ENCODE results near the gene ISM1.
"Not testable (repeated sequence)": the region's sequence is repeated elsewhere in the genome, so short reads cannot be mapped to it uniquely, and the experiment has no call there.

The ISM1 gene

DNA sequence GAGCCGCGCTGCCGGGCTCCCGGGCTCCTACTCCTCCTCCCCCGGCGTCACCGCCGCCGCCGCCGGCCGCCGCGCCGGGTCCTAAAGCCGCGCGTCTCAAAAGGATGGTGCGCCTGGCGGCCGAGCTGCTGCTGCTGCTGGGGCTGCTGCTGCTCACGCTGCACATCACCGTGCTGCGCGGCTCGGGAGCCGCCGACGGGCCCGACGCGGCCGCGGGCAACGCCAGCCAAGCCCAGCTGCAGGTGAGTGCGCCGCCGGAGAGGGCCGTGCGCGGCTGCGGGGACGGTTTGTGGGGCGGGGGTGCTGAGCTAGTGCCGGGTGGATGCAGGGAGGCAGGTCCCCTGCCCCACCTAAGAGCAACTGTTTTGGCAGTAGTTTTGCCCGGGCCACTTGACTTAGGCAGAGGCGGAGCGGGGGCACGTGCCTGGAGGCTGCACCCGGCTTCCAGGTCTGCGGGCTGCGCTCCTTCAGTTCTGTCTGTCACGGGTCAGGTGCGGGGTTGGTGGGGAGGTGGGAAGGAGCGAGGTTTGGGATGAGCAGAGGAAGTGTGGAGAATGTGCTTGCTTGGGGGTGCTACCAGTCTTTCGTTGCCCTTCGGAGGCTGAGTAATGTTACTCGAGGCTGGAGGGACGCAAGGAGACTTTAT, 722 bp downstream of the ISM1 start:
- no peak for DNase-seq

DNA sequence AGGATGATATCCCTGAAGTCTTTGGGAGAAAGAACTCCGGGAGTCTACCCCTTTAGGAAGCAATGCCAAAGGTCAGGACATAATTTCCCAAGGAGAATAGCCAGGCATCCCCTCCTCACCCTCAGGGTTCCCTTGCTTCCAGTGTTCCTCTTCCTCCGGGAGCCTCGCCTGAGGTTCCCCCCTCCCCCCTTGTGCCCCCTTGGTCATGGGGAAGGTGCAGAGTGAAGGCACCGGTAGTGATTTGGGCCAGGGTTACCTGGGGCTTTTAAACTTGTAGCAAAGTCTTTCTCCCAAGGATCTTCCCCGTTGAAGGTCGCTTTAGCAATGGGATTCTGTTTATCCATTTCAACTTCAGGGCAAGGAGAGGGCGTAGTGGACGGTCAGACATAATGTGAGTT, 1.2 kb downstream of the ISM1 start:
- no peak for DNase-seq

DNA sequence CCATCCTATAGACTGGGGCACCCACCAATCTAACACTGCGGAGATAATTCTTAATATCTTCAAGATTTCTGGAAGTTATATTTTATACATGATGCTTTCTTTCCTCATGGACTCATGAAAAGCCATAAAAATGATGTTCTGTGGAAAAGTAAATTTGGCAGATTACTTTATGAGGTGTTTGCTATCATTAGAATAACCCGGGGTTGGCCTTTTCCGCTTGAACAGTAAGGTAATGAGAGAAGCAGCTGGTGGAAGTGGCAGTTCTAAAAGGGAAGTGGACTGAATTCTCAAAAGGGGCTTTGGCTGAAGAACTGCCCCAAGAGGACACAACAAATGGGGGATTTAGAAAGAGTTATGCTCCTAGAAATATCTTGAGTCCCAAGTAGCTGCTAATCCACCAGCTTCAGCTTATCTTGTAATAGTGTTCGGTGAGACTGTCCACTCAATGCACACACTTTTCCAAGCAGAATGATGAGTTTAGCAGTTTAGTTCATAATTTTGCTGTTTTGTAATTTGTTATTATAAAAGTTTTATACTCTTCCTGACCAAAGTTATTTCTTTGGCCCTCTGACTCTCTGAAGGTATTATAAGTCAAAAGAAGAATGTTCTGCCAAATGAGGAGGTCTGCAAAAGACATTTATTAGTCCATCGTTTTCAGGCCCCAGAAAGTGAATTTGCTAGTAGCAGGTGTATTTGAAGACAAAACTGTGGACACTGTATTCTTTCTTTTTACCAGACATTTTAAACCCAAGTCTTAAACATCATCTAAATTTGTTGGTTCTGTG, 2.9 kb downstream of the ISM1 start:
- no peak for DNase-seq

DNA sequence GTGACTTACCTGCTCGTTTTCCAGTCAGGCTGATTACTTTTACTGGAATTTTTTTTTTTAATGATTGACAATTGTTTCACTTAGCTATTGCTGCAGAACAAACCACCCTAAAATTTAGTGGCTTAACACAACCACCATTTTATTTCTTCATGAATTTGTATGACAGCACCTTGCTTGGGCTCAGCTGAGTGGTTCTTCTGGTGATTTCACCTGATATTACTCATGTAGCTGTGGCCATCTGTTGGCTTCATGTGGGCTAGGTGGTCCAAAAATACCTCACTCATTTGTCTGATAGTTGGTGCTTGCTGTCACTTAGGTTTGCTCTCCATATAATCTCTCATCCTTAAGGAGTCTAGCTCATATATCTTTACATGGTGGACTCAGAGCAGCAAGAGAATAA, 5.3 kb downstream of the ISM1 start:
- DNase-seq, result no peak

DNA sequence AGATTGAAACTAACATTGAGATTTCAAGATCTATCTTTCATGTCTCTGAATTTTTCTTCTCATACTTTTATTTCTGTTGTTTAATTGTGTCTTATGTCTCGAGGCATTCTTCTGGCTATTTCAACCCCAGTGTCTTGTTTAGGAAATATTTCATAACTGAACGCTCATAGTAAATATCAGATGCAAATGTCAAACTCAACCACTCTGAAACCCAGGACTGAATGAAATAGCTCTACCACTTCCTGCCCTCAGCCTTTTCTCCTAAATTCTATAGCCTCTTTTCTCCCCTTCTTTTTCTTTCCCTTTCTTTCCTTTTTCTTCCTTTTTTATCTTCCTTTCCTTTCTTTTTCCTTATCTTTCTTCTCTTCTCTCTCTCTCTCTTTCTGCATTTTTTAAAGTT, 7.7 kb downstream of the ISM1 start:
- DNase-seq, result no peak

DNA sequence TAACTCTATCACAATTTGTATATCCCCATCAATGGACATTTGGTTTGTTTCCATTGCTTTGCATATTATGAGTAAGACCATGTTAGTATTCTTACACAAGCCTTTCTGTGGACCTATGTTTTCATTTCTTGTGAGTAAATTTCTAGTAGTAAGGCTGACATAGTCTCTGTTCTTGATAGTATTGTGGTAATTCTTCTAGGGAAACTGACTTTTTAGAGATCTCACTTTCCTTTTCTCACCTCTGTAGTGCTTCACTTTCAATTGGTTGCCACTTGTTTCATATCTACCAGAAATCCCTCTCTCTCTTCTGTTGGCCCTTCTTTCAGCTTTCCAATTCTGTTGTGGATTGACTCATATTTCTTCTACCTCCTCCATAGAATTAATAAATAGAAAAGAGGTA, 8.5 kb downstream of the ISM1 start:
- DNase-seq, result no peak

DNA sequence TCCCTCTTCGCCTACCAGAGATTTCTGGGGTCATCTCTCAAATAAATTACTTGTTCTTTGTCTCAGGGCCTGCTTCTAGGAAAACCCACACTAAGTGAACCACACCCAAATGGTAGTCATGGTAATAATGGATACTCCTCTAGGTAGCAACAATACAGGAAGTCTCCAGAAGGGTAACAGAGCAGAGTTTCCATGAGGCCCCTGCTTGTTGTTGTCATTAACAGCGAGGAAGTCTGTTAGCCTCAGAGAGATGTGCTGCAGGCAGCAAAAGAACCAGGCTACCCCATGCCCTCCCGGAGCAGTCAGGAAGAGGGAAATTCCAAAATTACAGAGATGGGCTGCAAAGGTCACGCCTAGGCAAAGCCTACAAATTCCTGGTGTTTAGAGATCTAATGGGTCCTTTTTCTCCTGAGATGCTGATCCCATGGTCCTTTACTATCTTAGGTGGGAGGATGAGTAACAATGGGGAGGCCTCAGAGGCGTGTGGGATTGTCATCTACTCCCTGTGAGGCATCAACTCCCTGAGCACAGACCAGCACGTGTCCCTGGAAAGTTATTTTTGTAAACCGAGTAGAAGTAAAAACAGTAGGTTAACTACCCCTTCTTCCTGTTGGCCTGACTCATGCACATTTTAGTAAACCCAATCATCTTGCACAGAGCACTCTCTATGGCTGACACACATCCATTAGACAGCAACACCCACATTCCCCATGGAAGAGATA, 10.1 kb downstream of the ISM1 start:
- peak; percentile 32 for DNase-seq

DNA sequence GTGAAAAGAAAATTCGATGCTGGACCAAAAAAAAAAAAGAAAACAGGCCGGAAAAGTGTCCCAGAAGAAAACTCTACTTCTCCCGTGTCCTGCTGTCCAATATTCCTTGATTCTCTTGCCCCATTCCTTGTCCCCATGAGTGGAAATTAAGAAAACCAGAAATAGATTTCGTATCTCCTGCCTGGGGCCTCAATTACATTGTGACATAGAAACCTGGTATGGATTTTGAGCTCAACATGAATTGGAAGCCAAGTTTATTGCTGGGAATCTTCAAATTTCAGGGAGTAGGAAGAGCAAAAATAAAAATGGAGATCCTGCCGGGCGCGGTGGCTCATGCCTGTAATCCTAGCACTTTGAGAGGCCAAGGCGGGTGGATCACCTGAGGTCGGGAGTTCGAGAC, 11.9 kb downstream of the ISM1 start:
- no peak for DNase-seq

DNA sequence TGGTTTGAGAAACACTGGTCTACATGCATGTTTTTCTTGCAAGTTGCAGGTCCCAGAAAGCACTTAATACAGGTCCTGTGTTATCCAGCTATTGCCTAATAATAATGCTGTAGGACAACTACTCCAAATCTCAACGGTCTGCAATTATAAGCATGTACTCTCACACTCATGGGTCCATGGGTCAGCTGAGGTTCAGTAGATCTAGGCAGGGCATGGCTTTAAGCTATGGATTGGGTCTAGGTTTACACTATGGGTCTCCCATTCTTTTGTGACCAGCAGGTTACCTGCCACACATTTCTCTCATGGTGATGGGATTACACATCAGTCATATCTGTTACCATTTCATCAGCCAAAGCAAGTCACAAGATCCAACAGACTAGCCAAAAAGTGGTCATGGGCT, 13.9 kb downstream of the ISM1 start:
- DNase-seq, result no peak

DNA sequence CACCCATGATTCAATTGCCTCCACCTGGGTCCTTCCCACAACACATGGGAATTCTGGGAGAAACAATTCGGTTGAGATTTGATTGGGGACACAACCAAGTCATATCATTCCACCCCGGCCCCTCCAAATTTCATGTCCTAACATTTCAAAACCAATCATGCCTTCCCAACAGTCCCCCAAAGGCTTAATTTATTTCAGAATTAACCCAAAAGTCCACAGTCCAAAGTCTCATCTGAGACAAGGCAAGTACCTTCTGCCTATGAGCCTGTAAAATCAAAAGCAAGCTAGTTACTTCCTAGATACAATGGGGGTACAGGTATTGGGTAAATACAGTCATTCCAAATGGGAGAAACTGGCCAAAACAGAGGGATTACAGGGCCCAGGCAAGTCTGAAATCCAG, 15.3 kb downstream of the ISM1 start:
- not testable (repeated sequence) for DNase-seq

DNA sequence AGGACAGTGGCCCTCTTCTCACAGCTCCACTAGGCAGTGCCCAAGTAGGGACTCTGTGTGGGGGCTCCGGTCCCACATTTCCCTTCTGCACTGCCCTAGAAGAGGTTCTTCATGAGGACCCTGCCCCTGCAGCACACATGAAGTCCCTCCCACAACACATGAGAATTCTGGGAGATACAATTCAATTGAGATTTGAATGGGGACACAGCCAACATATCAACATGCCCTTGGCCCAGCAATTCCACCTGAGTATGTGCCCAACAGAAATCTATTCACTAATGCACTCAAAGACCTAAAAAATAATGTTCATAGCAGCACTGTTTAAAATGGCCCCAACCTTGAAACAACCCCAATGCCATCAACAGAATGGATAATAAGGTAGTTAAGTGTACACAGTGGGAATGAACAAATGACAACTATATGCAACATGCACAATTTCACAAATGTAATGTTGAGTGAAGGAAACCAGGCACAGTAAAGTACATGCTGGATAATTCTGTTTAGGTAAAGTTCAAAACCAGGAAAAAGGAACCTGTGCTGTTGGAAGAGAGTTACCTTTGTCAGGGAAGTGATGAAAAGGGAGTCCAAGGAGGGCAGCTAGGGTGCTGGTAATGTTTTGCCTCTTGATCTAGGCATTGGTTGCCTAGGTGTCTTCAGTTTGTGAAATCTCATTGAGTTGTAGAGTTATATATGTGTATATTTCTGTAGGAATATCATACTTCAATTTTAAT, 16.1 kb downstream of the ISM1 start:
- no peak for DNase-seq

DNA sequence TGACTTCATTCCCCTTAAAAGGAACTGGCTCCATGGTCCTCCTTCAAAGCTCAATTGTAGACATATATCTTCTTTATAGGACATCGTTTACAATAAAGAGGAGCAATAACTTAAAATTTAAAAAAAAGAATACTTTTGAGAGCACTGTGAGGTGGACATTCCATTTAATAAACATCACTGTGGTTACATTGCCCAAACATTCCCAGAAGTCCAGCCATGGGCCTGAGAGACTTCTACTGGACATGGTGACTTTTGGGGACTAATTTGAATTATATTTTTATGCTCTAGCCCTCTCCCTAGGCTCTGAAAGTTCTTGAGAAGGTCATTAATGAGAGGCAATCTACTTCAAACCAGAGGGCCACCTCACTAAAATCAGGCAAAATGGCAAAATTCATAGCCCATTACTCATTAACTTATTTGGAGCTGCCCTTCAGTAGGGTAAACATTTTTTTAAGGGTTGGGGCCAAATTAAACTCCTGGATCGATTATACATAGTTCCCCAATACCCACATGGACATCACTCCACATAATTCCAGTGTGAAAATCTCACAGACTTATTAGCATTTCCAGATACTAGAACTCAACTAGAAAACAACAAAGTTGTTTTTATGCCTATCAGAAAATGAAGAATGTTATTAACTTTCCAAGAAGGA, 17.1 kb downstream of the ISM1 start:
- no peak for DNase-seq

DNA sequence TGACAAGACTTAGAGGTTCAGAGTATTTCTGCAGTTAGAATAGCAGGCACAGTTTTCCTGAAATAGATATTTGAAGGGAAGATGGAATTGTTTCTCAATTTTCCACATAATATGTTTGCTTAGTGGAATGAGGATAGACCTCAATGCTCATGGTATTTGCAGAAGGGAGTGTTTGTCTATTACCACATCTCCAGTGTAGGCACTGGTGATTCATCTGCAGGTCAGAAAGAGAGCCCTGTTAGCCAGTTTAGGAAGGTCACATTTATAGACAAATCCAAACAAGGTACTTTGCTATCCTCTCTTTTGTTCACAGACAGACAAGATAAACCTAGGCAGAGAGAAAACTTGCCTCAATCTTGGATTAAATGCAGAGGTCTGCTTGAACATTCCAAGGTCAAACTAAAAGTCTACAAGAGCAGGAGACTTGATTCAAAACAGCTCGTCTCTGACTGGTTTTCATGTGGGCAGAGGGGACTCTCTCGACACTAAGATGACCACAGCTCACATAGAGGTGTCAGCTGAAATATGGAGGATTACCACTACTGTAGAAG, 22.8 kb downstream of the ISM1 start:
- DNase-seq, result no peak

DNA sequence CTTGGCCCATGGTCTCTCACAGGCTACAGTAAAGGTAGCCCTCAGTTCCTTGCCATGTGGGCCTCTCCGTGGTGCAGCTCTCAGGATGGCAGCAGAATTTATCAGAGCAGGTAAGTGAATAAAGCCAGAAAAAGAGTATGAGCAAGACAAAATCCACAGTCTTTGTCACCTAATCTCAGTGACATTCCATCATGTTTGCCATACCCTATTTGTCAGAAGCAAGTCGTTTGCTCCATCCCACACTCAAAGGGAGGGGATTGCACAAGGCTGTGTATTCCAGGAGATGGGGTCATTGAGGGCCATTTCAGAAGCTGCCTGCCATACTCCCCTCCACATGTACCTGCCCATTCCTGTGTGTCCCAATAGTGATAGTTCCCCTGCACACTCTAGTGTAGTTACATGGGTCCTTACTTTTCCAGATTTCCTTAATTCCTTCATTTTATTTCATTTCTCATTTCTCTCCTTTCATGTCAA, 24.2 kb downstream of the ISM1 start:
- DNase-seq, result no peak

DNA sequence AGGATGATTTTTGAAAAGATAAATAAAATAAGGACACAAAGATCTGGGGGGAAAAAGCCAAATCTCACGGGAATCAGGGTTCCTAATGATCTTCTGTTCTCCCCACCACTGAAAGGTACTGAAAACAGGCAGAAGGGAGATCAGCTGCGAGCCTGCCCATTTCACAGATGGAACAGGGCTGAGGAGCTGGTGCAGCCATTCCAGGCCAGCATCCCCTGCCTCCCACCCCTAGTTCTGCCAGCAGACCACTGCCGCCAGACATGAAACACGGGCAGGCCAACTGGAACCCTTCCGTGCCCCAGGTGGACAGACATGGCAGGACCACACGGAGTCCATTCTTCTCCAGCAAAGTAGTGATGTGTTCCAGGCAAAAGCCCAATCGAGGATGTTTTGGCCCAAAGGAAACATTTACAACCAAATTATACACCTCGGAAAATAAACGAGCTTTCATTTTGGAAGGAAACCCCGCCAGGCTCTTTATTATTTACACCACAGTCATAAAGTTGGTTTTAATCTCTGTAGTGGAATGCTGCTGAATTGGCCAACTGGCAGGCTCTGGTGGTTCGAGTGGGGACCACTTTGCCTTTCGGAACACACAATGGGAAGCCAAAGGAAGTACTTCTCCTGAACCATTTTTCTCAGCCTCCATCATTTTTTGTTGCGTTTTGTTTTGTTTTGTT, 28.2 kb downstream of the ISM1 start:
- DNase-seq, result no peak

DNA sequence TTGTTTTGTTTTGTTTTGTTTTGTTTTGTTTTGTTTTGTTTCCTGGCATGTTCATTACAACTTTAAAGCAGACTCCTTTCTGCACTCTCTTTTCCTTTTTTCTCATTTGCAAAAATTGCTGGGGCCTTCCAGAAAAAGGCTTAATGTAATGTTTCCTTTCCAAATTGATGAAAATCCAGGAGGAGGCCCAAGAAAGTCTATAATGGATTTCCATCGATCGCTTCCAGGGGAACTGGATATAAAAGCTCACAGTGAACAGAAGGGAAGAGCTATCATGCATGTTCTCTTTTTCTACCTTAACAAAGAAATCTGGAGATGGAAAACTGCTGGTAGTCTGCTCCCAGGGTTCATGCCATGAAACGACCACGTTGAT, 28.7 kb downstream of the ISM1 start:
- no peak for DNase-seq

DNA sequence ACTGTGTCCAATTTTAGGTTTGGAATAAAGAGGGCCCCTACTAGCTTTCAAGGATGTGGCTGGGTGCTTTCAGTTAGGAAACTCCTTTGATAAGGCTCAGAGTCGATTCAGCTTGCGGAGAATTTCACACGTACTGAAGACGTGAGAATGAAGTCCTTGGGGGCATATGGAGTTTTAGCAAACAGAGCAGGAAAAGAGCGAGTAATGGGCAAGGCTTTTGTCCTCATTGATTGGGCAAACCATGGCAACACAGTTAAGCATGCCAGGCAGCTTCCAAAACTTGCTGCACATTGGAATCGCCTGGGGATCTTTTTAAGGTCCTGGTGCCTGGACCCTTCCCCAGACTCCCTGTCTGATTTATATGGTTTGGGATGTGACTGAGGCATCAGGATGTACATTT, 29.2 kb downstream of the ISM1 start:
- no peak for DNase-seq

DNA sequence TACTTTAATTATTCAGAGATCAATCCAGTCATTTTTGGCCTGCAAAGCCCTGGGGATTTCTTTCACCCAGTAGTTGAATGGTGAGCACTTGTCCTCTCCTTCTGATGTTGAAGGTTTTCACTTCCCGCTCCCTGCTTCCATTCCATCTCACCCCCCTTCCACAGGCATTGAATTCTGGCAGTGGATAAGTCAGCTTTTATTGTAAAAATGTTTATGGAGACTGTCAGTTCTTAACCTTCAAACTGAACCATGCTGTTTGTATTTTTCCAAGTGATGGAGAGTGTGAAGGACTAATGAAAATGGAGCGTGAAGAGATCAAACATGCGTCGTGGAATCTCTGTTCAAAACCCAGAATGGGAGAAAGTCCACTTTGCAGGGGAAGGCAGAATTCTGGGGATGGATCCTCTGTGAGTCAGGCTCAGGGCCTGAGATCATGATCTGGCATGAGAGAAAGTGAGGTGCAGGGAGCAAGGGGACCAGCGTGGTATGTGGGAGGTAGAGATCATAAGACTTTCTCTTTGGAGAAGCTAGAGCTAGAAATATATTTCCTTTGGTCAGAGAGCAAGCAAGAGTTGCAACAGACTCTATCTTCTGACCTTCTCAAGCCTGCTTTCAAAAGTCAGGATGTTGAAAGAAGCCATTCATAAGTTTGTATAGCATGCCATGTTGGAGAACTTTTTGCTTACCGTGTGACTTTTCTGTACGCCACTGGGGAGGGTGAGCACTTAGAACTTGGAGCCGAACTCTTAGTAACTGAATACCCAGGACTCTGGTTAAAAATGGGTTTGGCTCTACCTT, 30.2 kb downstream of the ISM1 start:
- no peak for DNase-seq

DNA sequence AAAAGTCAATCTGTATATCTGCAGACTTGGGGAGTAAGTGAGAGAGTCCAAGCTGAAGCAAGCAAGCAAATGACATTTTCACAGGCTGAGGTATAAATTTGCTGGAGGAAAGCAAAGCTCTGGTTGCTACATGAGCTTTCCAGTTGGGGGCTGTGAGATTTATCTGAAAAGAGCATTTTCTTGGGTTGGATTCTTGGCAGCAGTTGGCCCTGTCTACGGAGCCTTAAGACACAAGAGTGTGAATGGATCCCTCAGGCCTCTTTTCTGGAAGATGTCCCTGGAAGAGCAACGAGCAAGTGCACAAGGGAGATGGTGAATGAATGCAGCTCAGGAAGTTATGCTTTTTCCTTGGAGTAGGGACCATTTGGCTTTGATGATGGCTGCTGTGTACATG, 30.8 kb downstream of the ISM1 start:
- no peak for DNase-seq

DNA sequence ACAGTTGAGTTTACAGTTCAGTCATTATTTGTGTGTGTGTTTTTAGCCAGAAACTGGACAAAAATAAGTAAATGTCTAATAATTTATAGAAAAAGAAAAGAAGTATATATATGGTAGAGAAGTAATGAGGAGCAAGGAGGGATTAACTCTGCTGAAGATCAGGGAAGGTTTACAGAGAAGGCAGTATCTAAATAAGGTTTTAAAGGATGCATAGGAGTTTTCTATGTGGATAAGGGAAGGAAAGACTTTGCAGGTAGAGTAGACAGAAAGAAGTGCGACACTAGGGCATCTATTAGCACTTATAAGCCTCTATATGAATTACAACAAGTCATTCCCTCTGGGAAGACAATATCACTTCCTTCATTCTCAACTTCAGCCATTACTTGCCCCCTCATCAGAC, 34.3 kb downstream of the ISM1 start:
- DNase-seq, result no peak

DNA sequence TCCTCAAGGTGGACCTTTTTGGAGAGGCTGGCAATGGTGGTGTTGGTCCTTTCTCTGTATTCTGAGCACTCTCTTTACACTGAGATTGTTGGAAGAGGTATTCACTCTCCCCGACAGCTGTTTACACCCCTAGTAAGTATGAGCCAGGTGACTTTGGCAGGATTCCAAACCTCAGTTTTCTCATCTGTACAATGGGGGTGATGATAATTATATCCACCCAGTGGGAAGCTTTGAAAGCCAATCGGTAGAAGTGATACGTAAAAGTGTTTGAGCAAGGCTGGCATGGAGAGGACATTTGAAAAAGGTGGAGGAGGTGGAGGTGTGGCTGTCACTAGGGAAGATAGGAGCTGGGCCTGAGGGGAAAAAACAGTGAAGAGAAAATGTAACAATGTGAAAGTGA, 35.5 kb downstream of the ISM1 start:
- DNase-seq, result no peak
